HG02610 (cell line): ENCODE measurements around the gene FMO1.
"Not testable (repeated sequence)": the region's sequence is repeated elsewhere in the genome, so short reads cannot be mapped to it uniquely, and the experiment has no call there.

Experiments
- ATAC-seq: cut with Tn5 transposase; IDR thresholded peaks from one replicate; pipeline ENCODE4 v1.9.1; 2021; ENCODE audit warnings: mild to moderate bottlenecking, moderate library complexity; ENCODE audit not compliant: unreplicated experiment

The FMO1 gene

GRCh38 chr1:171248302-171248701 lies at the start of gene FMO1:
FMO1 (plus strand) TSS chr1:171248494; CDS start chr1:171258088, 9,594 bp downstream.
- ATAC-seq, result no peak

GRCh38 chr1:171204296-171204695 lies 44.0 kb upstream of the FMO1 start:
- ATAC-seq, result no peak

GRCh38 chr1:171206204-171206977 lies 41.9 kb upstream of the FMO1 start:
- ATAC-seq, result no peak

- no peak for ATAC-seq
Observed at GRCh38 chr1:171206978-171207355, 41.3 kb upstream of the FMO1 start.

- ATAC-seq, result no peak
Observed at GRCh38 chr1:171207377-171207776, 40.9 kb upstream of the FMO1 start.

GRCh38 chr1:171210355-171210754 lies 37.9 kb upstream of the FMO1 start:
- no peak for ATAC-seq

GRCh38 chr1:171212607-171213351 lies 35.5 kb upstream of the FMO1 start:
- ATAC-seq, result no peak

GRCh38 chr1:171213559-171214454 lies 34.5 kb upstream of the FMO1 start:
- no peak for ATAC-seq

- no peak for ATAC-seq
Observed at GRCh38 chr1:171217658-171218443, 30.4 kb upstream of the FMO1 start.

- ATAC-seq, result no peak
Observed at GRCh38 chr1:171218661-171219060, 29.6 kb upstream of the FMO1 start.

- no peak for ATAC-seq
Observed at GRCh38 chr1:171219346-171220080, 28.8 kb upstream of the FMO1 start.

GRCh38 chr1:171220081-171220420 lies 28.2 kb upstream of the FMO1 start:
- ATAC-seq, result no peak

GRCh38 chr1:171220581-171221054 lies 27.7 kb upstream of the FMO1 start:
- no peak for ATAC-seq

- ATAC-seq, result no peak
Observed at GRCh38 chr1:171221665-171222591, 26.4 kb upstream of the FMO1 start.

- ATAC-seq, result no peak
Observed at GRCh38 chr1:171222936-171223335, 25.4 kb upstream of the FMO1 start.

- ATAC-seq, result not testable (repeated sequence)
Observed at GRCh38 chr1:171224257-171224656, 24.0 kb upstream of the FMO1 start.

- ATAC-seq, result peak; percentile 89
Observed at GRCh38 chr1:171226747-171227370, 21.4 kb upstream of the FMO1 start.

GRCh38 chr1:171231326-171231725 lies 17.0 kb upstream of the FMO1 start:
- no peak for ATAC-seq
